ENCODE results near the gene AMD1.
"Not testable (repeated sequence)": the region's sequence is repeated elsewhere in the genome, so short reads cannot be mapped to it uniquely, and the experiment has no call there.

The AMD1 gene

GRCh38 chr6:110873981-110874879 lies at the start of gene AMD1:
TSS of gene AMD1 (plus strand) at chr6:110874785. CDS start at chr6:110875106, 321 bp downstream.
- H3K4me1 ChIP-seq (ENCODE audit: control insufficient read depth in 2 of 2, insufficient read depth in 2 of 2, low read length in 2 of 2): peaks cover 23 to 25% of the 10 kb centered on the region in 2 donors

DNA sequence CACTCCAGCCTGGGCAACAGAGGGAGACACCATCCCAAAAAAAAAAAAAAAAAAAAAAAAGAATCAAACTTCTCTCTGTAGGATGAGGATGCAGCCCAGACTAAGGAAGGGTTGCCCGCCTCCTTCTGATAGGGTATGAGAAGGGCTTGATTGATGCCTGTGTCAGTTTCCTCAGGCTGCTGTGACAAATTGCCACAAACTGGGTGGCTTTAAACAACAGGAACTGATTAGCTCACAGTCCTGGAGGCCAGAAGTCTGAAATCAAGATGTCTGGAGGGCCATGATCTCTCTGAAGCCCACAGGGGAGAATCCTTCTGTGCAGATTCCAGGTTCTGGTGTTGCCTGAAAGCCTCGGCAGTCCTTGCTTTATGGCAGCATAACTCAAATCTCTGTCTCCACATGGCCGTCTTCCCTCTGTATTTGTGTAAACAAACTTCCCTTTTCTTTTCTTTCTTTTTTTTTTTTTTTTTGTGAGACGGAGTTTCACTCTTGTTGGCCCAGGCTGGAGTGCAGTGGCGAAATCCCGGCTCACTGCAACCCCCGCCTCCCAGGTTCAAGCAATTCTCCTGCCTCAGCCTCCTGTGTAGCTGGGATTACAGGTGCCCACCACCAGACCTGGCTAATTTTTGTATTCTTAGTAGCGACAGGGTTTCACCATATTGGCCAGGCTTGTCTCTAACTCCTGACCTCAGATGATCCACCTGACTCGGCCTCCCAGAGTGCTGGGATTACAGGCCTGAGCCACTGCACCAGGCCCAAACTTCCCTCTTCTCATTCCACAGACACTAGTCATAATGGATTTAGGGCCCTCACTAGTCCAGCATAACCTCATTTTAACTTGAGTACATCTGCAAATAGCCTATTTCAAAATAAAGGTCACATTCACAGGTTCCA lies 48.1 kb upstream of the AMD1 start:
- H3K27ac ChIP-seq (ENCODE audit: low read depth in 2 of 2, low read length in 2 of 2): no peak overlapping the region
- peaks cover 0 to 3% of the 10 kb centered on the region in 2 donors for H3K4me1 ChIP-seq (ENCODE audit: control insufficient read depth in 2 of 2, insufficient read depth in 2 of 2, low read length in 2 of 2)
- no peaks in the 10 kb centered on the region for H3K27me3 ChIP-seq (ENCODE audit: control insufficient read depth in 2 of 2, insufficient read depth in 2 of 2, low read length in 2 of 2)
- H3K9ac ChIP-seq (ENCODE audit: low read depth in 1 of 2, low read length in 2 of 2): no peak overlapping the region
- H3K36me3 ChIP-seq (ENCODE audit: control insufficient read depth in 2 of 2, insufficient read depth in 2 of 2, low read length in 2 of 2): no peaks in the 10 kb centered on the region
- H3K9me3 ChIP-seq (ENCODE audit: control insufficient read depth in 2 of 2, low read length in 2 of 2): no peaks in the 10 kb centered on the region
- no peak overlapping the region for H3K4me3 ChIP-seq (ENCODE audit: low read length in 2 of 2)

More at GRCh38 chr6:110873981-110874879, at the start of gene AMD1:
- H3K27ac ChIP-seq (ENCODE audit: low read depth in 2 of 2, low read length in 2 of 2): peak within 1 kb of the TSS; percentile 92 to 94
- H3K9me3 ChIP-seq (ENCODE audit: control insufficient read depth in 2 of 2, low read length in 2 of 2): no peaks in the 10 kb centered on the region
- peak within 1 kb of the TSS; percentile 73 to 95 for H3K4me3 ChIP-seq (ENCODE audit: low read length in 2 of 2)
- peak within 1 kb of the TSS; percentile 85 to 96 for H3K9ac ChIP-seq (ENCODE audit: low read depth in 1 of 2, low read length in 2 of 2)
- H3K36me3 ChIP-seq (ENCODE audit: control insufficient read depth in 2 of 2, insufficient read depth in 2 of 2, low read length in 2 of 2): no peaks in the 10 kb centered on the region
- no peaks in the 10 kb centered on the region for H3K27me3 ChIP-seq (ENCODE audit: control insufficient read depth in 2 of 2, insufficient read depth in 2 of 2, low read length in 2 of 2)

DNA sequence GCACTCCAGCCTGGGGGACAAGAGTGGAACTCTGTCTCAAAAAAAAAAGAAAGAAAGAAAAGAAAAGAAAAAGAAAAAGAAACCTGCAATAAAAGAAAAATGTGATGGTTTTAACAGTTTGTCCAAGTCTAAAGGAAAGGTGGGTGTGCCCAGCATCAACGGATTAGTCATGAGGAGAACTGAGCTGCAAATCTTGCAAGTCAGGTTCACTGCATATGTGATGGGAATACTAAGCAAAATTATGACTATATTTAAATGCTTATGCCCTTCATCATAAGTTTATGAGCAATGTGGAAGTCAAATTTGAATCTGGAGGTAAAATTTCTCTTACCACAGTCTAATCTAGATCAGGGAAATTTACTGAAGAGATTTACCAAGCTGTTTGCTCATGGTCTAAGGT lies 46.2 kb upstream of the AMD1 start:
- Histone ChIP-seq H3K27me3 (ENCODE audit: control insufficient read depth in 2 of 2, insufficient read depth in 2 of 2, low read length in 2 of 2) (no peaks in the 10 kb centered on the region), H3K4me3 (ENCODE audit: low read length in 2 of 2) (no peak overlapping the region), H3K9me3 (ENCODE audit: control insufficient read depth in 2 of 2, low read length in 2 of 2) (no peaks in the 10 kb centered on the region), H3K27ac (ENCODE audit: low read depth in 2 of 2, low read length in 2 of 2) (no peak overlapping the region), H3K9ac (ENCODE audit: low read depth in 1 of 2, low read length in 2 of 2) (no peak overlapping the region), H3K4me1 (ENCODE audit: control insufficient read depth in 2 of 2, insufficient read depth in 2 of 2, low read length in 2 of 2) (no peaks in the 10 kb centered on the region), H3K36me3 (ENCODE audit: control insufficient read depth in 2 of 2, insufficient read depth in 2 of 2, low read length in 2 of 2) (no peaks in the 10 kb centered on the region)

DNA sequence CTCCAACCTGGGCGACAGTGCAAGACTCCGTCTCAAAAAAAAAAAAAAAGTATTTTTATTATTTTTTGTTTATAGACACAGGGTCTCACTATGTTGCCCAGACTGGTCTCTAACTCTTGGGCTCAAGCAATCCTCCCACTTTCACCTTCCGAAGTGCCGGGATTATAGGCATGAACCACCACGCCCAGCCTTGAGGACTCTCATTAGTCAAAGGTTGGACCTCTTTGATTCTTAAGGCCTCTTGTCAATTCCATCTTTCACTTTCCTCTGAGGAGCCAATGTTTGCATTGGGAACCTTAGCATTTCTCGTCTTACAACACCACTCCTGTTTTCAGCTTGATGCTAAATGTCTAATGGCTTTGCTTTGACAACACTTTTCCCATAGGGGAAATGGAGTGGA lies 43.2 kb upstream of the AMD1 start:
- no peak overlapping the region for H3K27ac ChIP-seq (ENCODE audit: low read depth in 2 of 2, low read length in 2 of 2)
- no peaks in the 10 kb centered on the region for H3K36me3 ChIP-seq (ENCODE audit: control insufficient read depth in 2 of 2, insufficient read depth in 2 of 2, low read length in 2 of 2)
- no peak overlapping the region for H3K4me3 ChIP-seq (ENCODE audit: low read length in 2 of 2)
- H3K9ac ChIP-seq (ENCODE audit: low read depth in 1 of 2, low read length in 2 of 2): no peak overlapping the region
- H3K4me1 ChIP-seq (ENCODE audit: control insufficient read depth in 2 of 2, insufficient read depth in 2 of 2, low read length in 2 of 2): no peaks in the 10 kb centered on the region
- no peaks in the 10 kb centered on the region for H3K9me3 ChIP-seq (ENCODE audit: control insufficient read depth in 2 of 2, low read length in 2 of 2)
- no peaks in the 10 kb centered on the region for H3K27me3 ChIP-seq (ENCODE audit: control insufficient read depth in 2 of 2, insufficient read depth in 2 of 2, low read length in 2 of 2)

GRCh38 chr6:110833831-110834230 lies 40.8 kb upstream of the AMD1 start:
- H3K4me1 ChIP-seq (ENCODE audit: control insufficient read depth in 2 of 2, insufficient read depth in 2 of 2, low read length in 2 of 2): no peaks in the 10 kb centered on the region
- no peak overlapping the region for H3K9ac ChIP-seq (ENCODE audit: low read depth in 1 of 2, low read length in 2 of 2)
- H3K36me3 ChIP-seq (ENCODE audit: control insufficient read depth in 2 of 2, insufficient read depth in 2 of 2, low read length in 2 of 2): no peaks in the 10 kb centered on the region
- H3K4me3 ChIP-seq (ENCODE audit: low read length in 2 of 2): no peak overlapping the region
- H3K27ac ChIP-seq (ENCODE audit: low read depth in 2 of 2, low read length in 2 of 2): no peak overlapping the region
- no peaks in the 10 kb centered on the region for H3K9me3 ChIP-seq (ENCODE audit: control insufficient read depth in 2 of 2, low read length in 2 of 2)
- H3K27me3 ChIP-seq (ENCODE audit: control insufficient read depth in 2 of 2, insufficient read depth in 2 of 2, low read length in 2 of 2): no peaks in the 10 kb centered on the region

DNA sequence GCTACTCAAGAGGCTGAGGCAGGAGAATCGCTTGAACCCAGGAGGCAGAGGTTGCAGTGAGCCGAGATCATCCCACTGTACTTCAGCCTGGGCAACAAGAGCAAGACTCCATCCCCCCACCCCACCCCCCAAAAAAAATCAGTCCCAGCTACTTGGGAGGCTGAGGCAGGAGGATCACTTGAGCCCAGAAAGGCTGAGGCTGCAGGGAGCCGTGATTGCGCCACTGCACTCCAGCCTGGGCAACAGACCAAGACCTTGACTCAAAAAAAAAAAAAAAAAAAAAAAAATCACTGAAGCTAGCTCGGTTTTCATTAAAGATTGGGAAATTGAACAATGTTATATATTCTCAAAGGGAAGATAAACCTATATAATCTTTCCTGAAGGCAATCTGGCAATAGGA lies 38.8 kb upstream of the AMD1 start:
- not testable (repeated sequence) for H3K27me3 ChIP-seq (ENCODE audit: control insufficient read depth in 2 of 2, insufficient read depth in 2 of 2, low read length in 2 of 2); H3K4me1 ChIP-seq (ENCODE audit: control insufficient read depth in 2 of 2, insufficient read depth in 2 of 2, low read length in 2 of 2); H3K4me3 ChIP-seq (ENCODE audit: low read length in 2 of 2); H3K27ac ChIP-seq (ENCODE audit: low read depth in 2 of 2, low read length in 2 of 2); H3K9me3 ChIP-seq (ENCODE audit: control insufficient read depth in 2 of 2, low read length in 2 of 2); H3K36me3 ChIP-seq (ENCODE audit: control insufficient read depth in 2 of 2, insufficient read depth in 2 of 2, low read length in 2 of 2); H3K9ac ChIP-seq (ENCODE audit: low read depth in 1 of 2, low read length in 2 of 2)

DNA sequence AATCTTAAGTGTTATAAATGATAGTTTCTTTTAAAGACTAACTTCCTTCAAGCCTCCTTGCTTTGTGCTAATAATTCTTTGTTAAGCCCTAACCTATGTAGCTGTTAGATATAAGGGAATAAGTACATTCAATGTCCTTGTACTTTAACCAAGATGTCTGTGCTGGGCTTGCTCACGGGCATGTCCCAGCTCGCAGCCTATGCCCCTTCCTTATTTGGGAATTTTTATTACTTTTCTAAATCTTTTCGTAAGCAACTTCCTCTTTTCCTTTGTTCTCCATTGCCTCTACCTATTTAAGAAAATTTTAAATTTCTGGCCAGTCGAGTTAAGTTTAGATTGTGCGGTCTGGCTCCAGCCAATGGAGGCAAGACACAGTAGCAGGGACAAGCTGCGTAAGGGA lies 33.3 kb upstream of the AMD1 start:
- Histone ChIP-seq H3K9me3 (ENCODE audit: control insufficient read depth in 2 of 2, low read length in 2 of 2) (no peaks in the 10 kb centered on the region), H3K27me3 (ENCODE audit: control insufficient read depth in 2 of 2, insufficient read depth in 2 of 2, low read length in 2 of 2) (no peaks in the 10 kb centered on the region), H3K4me1 (ENCODE audit: control insufficient read depth in 2 of 2, insufficient read depth in 2 of 2, low read length in 2 of 2) (no peaks in the 10 kb centered on the region), H3K9ac (ENCODE audit: low read depth in 1 of 2, low read length in 2 of 2) (no peak overlapping the region), H3K4me3 (ENCODE audit: low read length in 2 of 2) (no peak overlapping the region), H3K36me3 (ENCODE audit: control insufficient read depth in 2 of 2, insufficient read depth in 2 of 2, low read length in 2 of 2) (no peaks in the 10 kb centered on the region), H3K27ac (ENCODE audit: low read depth in 2 of 2, low read length in 2 of 2) (no peak overlapping the region)

DNA sequence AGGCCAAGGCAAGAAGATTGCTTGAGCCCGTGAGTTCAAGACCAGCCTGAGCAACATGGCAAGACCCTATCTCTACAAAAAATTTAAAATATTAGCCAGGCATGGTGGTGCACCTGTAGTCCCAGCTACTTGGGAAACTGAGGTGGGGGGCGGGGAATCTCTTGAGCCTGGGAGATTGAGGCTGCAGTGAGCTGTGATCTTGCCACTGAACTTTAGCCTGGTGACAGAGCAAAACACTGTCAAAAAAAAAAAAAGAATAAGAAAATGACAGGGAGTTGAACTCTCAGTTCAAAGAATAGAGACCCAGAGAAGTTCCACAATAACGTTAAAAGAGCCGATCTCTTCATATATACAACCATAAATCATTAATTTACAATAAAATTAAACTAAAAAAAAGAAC lies 24.8 kb upstream of the AMD1 start:
- H3K4me3 ChIP-seq (ENCODE audit: low read length in 2 of 2): no peak overlapping the region
- H3K9ac ChIP-seq (ENCODE audit: low read depth in 1 of 2, low read length in 2 of 2): no peak overlapping the region
- H3K27me3 ChIP-seq (ENCODE audit: control insufficient read depth in 2 of 2, insufficient read depth in 2 of 2, low read length in 2 of 2): no peaks in the 10 kb centered on the region
- H3K27ac ChIP-seq (ENCODE audit: low read depth in 2 of 2, low read length in 2 of 2): no peak overlapping the region
- H3K36me3 ChIP-seq (ENCODE audit: control insufficient read depth in 2 of 2, insufficient read depth in 2 of 2, low read length in 2 of 2): no peaks in the 10 kb centered on the region
- H3K9me3 ChIP-seq (ENCODE audit: control insufficient read depth in 2 of 2, low read length in 2 of 2): no peaks in the 10 kb centered on the region
- no peaks in the 10 kb centered on the region for H3K4me1 ChIP-seq (ENCODE audit: control insufficient read depth in 2 of 2, insufficient read depth in 2 of 2, low read length in 2 of 2)

DNA sequence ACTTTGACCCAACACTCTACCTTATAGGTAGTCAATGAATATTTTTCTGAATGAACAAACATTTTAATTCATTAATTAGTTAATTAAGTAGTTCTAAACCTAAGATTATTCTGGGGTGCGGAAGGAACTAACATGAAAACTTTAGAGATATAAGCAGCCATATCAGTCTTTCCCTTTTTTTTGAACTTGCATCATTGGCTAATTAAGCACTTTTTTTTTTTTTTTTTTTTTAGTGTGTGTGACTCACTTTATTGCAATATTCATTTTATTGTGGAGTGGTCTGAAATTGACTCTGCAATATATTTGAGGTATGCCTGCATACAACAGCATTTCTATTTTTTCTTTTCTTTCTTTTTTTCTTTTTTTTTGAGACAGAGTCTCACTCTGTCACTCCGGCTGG lies 21.8 kb upstream of the AMD1 start:
- Histone ChIP-seq H3K36me3 (ENCODE audit: control insufficient read depth in 2 of 2, insufficient read depth in 2 of 2, low read length in 2 of 2) (no peaks in the 10 kb centered on the region), H3K4me3 (ENCODE audit: low read length in 2 of 2) (no peak overlapping the region), H3K4me1 (ENCODE audit: control insufficient read depth in 2 of 2, insufficient read depth in 2 of 2, low read length in 2 of 2) (no peaks in the 10 kb centered on the region), H3K27me3 (ENCODE audit: control insufficient read depth in 2 of 2, insufficient read depth in 2 of 2, low read length in 2 of 2) (no peaks in the 10 kb centered on the region), H3K27ac (ENCODE audit: low read depth in 2 of 2, low read length in 2 of 2) (no peak overlapping the region), H3K9ac (ENCODE audit: low read depth in 1 of 2, low read length in 2 of 2) (no peak overlapping the region), H3K9me3 (ENCODE audit: control insufficient read depth in 2 of 2, low read length in 2 of 2) (no peaks in the 10 kb centered on the region)

Measured in mucosa of rectum (tissue), 2 donors.